ENCODE measurements around the gene UAP1.
A peak's percentile ranks its signal among the peaks of the same experiment; 100 is the strongest.

The UAP1 gene

DNA sequence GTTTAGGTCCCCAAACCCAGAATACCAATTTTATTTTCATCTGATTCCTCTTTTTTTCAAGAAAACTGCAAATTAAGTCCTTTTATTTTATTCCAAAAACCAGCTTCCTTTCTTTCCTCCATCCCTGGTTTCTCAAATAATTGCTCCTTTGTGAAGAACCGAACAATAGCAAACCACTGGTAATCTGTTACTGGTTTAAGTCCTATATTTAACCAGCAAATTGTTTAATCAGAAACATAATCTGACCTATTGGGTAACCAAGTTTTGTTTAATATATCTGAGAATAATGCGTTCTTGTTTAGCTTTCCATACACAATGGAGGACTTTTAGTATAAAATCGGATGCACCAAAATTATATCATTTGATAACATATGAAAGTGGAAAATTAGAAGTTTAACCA is 57.6 kb downstream of the UAP1 start:
- no peak for DNase-seq

DNA sequence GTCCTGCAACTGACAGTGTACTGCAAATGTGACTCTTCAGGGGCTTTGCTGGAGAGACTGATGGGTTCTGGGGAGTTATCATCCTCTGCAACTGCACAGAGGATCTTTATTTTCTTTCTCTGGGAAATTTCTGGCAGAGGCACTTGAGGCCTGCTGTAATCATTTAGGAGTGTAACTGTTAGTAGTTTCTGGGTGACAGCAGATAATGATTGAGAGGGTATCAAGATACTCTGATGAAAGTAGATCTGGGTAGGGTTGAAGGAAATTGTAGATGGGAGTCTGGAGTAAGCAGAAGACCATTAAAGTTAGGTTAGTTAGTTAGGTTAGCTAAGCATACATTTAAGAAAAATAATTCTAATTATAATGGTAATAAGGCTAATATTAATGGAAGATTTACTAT is 59.7 kb downstream of the UAP1 start:
- no peak for DNase-seq

DNA sequence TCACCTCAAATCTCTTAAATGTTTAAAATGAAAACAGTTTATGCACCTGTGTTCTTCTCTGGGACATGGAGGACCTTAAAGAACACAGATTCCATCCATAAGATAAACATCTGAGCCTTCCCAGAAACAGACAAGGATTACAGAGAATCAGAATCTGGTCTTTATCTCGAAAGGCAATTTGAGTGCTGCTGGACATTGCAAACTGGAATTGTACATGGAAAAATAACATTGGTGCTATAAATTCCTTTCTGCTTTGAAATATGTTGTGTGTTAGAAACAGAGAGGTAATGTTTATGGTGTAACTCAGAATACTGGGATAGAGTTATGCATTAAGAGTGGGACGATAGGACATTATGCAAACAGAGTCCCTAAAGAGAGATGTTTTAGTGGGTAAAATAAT is 64.2 kb downstream of the UAP1 start:
- DNase-seq, result no peak

DNA sequence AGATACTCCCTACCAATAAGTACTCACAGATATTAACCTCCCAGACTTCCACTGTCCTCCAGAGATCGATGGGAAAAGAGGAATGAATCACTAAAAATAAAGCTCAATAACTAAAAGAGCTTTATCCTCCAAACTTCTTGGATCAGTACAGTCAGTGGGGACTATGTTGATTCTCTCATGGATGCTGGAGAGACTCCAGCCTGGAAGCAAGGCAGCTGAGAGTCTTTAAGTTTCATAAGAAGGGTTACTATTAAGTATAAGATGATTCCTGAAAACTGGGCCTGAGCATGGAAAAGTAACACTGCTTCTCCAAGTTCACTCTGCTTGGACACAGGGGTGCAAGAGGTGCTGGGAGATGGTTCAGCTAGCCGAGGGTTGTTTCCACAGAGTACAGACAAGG is 64.6 kb downstream of the UAP1 start:
- no peak for DNase-seq

DNA sequence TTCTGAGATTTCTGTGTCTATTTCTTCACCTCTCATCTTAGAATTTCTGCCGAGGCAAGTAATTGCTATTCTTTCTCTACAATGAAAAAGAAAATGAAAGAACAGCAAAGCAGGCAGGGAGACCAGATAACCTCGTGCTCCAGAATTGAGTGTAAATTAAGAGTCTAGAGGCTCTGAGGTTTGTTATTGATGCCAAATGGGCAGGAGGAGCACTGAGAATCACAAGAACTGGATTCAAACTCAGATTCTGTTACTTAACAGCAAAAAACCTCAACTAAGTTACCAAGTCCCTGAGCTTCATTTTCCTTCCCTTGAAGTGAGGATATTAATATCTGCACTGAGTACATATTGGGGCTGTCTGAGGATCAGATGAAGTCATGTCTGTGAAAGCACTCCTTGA is 65.2 kb downstream of the UAP1 start:
- DNase-seq, result no peak

DNA sequence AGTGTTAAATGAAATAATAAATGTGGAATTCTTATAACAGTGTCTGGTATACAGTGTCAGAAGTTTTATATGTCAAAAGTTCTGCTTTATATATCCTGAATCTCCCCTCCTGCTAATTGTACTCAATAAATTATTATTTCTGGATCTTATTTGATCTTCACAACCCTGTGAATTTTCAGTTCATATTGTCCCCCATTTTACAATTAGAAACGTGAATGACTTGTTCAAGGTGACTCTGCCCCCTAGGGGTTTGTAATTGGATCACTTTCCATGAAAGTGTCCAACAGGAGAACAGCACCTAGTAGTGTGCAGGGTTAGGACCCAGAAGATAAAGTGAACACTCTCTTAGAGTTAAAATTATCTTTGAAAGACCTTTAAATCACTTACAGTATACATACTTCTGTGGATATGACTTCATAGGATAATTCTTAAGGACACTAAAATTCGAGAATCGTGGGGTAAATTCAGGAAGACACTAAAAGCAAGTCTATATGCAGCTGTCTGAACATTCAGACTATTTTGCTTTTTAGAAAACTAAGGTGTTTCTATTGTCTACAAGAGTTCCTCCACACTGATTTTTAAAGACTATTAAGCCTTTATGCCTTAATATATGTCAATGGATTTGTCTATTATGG is 66.3 kb downstream of the UAP1 start:
- peak; percentile 28 for DNase-seq

DNA sequence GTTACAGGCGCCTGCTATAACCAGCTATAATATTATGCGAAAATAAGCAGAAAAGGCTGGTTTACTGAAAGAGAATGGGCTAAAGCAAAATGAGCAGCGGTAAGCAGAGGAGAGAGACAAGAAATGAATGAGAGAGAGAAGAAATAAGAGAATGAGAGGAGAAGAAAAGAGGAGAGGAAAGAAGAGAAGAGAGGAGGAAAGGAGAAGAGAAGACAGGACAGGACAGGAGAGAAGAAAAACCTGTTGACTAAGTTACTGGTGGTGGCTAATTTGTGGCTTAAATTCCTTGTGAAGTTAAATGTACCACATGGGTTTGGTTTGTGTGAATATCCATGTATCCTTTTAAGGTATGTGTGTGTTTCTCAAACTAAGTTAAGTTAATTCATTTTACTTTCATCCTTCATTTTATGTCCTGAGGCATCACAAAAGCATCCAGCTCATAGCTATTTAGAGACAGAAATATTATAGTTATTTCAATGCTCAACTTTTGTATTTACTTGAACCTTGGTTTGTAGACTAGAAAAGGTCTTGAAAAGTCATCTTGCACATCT is 67.6 kb downstream of the UAP1 start:
- DNase-seq, result no peak

DNA sequence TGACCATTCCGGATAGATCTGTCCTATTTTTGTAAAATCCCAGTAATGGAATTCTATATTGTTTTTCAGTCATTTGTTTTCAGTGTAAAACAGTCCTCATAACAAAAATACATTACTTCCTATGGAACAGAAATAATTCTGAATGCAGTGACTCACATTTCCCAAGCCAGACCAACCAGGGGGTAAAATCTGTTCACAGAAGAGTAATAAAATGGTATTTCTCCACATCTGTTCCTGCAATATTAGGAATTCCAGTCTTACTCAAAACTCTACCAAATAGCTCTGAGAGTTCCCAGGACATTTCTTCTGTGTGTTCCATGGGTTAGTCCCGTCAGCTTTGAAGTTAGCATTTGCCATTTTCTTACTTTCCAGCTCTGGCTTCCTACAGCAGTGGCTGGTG is 68.1 kb downstream of the UAP1 start:
- DNase-seq, result no peak

DNA sequence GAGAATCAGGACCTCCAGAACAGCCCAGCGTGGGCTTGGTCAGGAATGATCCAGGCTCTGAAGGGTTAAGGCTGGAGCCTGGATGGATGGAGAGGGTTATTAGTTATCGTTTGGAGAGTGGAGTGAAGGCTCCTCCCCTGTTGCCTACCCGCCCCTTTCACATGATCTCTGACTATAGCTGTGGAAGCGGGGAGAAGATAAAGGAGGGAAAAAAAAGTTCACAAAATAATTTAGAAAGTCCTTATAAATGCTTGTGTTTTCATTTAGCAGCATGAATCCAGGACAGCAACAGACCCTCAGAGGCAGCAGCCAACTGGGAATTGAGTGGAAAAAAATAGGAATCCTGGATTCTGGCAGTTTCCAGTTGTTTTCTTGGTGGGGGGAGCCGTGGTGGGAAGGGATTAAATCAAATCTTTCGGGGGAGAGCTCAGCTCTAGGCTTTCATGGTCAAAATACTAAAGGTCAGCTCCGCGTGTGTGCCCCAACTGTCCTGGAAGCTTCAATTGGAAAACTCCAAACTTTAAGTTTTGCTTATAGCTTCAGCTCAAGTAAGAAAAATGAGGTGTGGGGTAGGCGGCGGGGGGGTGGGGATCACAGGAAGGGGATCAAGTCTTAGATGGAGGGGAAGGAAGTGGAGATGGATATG is 70.1 kb downstream of the UAP1 start:
- DNase-seq, result no peak

DNA sequence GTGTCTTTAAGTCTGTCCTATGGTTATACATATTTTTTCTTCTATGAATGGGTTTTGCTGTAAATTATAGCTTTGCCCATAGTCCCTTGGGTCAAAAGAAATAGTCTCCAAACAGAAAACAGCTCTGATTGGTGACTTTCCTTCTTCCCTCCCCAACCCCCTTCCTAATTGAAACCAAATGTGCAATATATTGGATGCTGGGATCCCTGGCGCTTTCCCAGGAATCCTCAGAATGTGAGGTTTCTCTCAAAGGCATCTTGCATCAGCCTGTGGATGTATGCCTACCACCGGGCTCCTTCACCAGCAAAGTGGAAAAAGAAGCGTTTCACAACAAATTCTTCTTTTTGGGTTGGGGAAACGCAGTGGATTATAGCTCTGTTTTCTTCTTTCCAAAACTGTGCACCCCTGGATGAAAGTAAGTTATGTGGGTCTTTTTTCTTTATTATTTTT is 70.7 kb downstream of the UAP1 start, which contains the start of gene DDR2:
TSS of gene DDR2 (plus strand) at position 248 of the 450 bp plus-strand sequence. CDS start 86,600 bp downstream, outside the sequence.
- no peak for DNase-seq

DNA sequence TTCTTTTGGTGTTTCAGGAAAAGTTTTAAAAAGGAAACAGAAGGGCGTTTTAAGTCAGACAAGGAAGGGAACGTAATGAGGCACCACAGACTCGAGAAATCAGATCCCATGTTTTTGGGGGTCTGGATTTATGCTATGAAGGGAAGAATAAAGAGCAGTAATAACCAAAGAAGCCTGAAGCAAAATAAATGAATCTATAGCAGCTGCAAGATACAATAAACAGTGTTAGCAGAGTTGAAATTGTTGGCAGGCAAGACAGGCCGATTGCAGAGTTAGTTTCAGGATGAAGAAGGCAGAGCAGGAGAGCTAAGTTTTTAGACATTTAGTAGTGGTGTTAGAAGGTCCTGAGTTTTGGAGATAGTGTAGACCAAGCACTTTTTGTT is 71.2 kb downstream of the UAP1 start:
- no peak for DNase-seq

DNA sequence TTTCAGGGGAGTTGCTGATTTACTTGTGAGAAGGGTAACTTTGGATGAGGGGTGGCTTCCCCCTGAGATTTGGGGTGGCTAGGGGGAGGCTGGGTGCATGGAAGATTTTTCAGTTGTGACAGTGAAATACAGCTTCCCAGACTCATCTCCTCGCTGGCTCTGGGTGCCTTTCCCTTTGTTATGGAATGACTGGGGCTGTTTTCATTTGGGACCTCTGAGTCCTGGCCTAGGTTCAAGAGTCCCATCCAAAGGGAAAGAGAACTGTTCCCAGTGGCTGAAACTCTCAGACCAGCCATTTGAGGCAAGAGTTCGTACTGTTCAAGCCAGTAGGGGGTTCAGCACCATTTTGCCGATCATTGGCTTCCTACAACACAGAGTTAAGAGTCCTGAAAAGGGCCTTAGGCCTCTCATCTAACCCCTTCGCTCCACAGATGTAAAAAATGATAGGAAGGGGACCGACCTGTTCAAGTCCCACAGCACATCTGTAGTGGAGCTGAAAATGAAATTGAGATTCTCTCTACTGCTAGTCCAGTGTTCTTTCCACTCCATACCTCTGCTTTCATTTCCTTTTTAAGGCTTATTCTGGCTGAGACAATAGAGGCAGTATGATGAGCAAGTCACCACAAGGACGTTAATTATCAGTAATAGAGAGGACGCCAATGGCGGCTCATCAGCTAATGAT is 71.7 kb downstream of the UAP1 start:
- DNase-seq, result no peak

DNA sequence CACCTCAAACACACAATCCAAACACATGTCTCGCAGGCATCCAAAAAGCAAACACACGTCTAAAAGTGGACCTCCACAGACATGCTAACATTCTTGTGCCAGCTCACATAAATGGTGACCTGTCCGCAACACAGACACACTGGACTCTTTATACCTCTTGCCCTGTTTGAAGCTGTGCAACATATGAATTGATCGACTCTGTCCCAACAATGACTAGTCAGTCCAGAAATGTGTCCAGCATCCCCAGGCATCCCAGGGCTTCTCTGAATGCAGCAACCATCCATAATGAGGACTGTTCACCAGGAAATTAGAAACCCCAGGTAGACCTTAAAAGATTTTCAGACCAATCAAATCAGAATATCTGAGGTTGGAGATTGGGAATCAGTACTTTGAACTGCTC is 73.9 kb downstream of the UAP1 start:
- DNase-seq, result no peak

DNA sequence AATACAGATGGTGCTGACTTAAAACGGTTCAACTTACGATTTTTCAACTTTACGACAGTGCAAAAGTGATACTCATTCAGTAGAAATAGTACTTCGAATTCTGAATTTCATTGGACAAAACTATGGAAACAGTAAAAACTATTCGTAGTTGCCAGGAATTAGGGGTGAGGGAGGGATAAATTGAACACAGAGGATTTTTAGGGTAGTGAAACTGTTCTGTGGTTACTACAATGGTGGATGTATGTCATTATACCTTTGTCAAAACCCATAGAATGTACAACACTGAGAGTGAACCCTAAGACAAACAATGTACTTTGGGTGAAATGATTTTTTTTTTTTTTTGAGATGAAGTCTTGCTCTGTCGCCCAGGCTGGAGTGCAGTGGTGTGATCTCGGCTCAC is 78.2 kb downstream of the UAP1 start:
- no peak for DNase-seq

DNA sequence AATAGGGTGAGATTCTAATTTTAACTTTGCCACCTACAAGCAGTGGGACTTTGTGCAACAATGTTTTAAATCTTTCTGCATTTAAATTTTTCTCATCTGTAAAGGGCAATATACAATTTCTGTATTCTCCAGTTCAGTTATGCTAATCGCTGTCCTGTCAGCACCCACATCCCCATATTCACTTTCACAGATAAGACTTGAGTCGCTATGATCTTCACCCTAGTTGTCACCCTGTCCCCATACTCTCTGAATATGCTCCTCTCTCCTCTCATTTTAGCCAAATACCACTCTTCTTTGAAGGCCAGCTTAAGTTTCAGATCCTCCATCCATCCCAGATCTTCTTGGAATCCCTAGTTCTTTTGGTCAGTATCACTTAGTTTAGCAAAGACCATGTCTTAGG is 79.6 kb downstream of the UAP1 start:
- no peak for DNase-seq

DNA sequence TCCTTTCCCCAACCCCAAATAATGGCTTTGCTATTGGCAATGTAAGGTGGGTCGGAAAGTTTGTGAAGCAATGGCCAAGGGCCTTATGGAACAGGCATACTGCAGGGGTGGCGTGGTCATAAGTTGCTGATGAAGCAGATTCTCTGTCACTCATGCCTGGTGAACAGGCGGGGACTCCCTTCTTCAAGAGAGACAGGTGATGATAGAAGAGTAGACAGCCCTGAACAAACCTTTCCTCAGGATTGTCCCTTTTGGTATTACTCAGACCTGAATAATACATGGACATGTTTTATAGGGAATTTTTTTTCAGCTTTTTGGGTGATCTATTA is 83.4 kb downstream of the UAP1 start:
- DNase-seq, result no peak

DNA sequence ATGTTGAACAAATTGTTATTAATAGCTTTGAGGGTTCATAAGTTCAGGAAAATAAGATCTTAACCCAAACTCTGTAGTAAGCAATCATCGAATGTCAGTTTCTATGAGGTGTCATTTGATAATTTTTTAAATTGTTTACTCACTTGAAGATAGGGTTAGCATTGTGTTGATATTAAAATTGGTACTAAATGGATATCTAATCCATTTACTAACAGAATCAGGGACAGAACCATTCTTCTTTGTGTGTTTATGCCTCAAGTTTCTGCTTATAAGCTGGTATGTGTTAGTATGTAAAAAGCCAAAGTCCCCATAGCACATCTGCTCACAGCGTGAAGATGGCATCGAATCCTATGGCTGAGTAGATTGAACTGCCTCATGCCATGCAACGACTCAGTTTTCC is 84.1 kb downstream of the UAP1 start:
- no peak for DNase-seq

DNA sequence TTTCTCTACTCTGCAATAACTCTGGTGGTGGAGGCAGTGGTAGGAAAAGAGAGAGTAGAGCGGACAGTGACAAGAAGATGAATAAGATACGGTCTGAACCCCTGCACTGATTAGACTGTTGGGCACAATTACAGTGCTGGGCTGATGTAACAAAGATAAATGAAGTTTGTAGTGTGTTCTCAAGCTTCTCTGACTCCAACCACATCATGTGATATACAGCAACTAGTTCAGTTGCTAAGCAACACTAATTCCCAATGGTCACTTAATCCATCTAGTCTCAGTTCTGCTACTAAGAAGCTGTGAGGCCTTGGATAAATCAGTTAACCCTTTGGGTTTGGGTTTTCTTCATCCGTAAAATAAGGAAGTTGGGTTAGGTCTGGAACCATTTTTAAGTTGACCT is 88.1 kb downstream of the UAP1 start:
- DNase-seq, result no peak

Measured in NCI-H774 (cell line).